Left hindlimb (tissue), 1 donor: Measurements from ENCODE around the gene SLC50A1.
A peak's percentile ranks its signal among the peaks of the same experiment; 100 is the strongest.

Experiments used
- DNase-seq: peaks from one replicate; pipeline ENCODE4 v3.0.0-alpha.2; 2018

Gene SLC50A1

GRCh38 chr1:155185783-155186066 lies 50.1 kb downstream of the SLC50A1 start:
- peak; percentile 16 for DNase-seq

DNA sequence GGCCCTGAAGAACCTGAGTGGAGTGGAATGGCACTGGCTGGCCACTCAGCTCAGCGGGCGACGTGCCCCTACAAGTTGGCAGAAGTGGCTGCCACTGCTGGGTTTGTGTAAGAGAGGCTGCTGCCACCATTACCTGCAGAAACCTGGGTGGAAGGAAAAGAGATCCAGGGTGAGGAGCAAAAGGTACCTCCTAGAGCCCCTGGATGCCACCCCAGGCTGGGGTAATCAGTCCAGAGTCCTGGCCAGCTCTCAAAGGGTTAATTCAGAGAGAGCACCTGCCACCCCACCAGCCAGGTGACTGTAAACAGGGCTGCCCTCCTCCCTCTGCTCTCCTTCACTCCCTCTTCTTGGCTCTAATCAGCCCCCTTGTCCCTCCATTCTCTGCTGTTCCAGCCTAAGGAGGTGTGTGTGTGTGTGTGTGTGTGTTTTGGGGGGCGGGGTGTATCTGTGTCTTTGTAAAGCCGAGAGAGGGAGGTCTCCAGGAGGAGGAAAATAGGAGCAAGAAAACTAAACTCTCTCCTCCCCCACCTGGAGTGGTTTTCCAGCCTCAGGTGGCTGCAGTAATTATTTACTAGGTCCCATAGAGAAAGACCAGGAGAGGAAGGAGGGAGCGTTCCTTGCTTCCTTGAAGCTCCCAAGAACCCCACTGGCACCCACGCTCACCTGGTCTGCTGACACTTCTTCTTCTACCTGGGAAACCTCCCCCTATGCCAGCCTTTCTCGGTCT lies 50.6 kb downstream of the SLC50A1 start:
- DNase-seq: peak; percentile 28

GRCh38 chr1:155186794-155187455 lies 51.3 kb downstream of the SLC50A1 start:
- no peak for DNase-seq

DNA sequence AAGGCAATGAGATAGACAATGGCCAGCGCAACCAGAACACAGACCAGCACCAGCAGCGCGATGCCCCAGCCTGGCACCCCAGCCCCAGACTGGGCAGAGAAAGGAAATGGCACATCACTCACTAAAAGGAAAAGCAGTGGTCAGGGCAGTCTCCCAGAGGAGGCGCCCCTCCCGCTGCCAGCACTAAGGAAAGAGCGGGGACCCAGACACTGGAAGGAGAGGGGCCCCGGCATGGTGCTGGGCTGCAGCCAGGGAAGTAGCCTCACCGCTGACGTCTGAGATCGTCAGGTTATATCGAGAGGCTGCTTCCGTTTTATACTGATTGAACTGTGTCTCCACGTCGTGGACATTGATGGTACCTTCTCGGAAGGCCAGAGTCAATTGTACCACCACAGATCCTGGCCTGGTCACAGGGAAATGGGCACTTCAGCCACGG lies 51.8 kb downstream of the SLC50A1 start:
- DNase-seq: peak; percentile 21

- peak; percentile 23 for DNase-seq
These were observed 52.6 kb downstream of the SLC50A1 start for GRCh38 chr1:155188268-155188667.
